ENCODE measurements around the gene STOML1. TPM values are rescaled to one million over a fixed set of nuclear protein-coding genes. Genes with fewer than 3 reads are reported as not detected.
A peak's percentile ranks its signal among the peaks of the same experiment; 100 is the strongest.
"Not testable (repeated sequence)": the region's sequence is repeated elsewhere in the genome, so short reads cannot be mapped to it uniquely, and the experiment has no call there.

The STOML1 gene
- total RNA-seq, 1 donor from 2014 or later: 26.8 TPM

GRCh38 chr15:73941449-73941848 lies 50.6 kb downstream of the STOML1 start:
- intact Hi-C loops (cut with DNase I): no loop called here
- ATAC-seq (ENCODE audit: poor library complexity) (no peak), DNase-seq (peak; percentile 3)

DNA sequence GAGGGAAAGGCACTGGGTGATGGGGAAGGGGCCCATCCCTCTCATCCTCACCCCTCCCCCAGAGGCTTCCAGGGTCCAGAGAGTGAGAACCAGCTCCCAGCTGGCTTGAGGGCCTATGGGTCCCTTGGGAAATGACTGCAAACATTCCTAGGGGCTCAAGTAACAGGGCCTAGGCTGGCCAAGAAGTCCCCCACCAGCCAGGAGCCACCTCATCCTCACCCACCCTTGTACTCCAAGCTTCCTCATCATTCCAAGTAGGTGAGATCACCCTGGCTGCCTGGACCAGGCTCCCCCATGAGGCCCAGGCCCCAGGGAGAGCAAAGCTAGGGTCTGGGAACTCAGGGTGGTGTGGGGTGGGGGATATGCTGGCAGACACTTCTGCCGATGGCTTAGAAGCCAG lies 51.1 kb downstream of the STOML1 start:
- intact Hi-C loops (cut with DNase I): no loop called here
- ATAC-seq (ENCODE audit: poor library complexity) (peak; percentile 30), DNase-seq (peak; percentile 37)

DNA sequence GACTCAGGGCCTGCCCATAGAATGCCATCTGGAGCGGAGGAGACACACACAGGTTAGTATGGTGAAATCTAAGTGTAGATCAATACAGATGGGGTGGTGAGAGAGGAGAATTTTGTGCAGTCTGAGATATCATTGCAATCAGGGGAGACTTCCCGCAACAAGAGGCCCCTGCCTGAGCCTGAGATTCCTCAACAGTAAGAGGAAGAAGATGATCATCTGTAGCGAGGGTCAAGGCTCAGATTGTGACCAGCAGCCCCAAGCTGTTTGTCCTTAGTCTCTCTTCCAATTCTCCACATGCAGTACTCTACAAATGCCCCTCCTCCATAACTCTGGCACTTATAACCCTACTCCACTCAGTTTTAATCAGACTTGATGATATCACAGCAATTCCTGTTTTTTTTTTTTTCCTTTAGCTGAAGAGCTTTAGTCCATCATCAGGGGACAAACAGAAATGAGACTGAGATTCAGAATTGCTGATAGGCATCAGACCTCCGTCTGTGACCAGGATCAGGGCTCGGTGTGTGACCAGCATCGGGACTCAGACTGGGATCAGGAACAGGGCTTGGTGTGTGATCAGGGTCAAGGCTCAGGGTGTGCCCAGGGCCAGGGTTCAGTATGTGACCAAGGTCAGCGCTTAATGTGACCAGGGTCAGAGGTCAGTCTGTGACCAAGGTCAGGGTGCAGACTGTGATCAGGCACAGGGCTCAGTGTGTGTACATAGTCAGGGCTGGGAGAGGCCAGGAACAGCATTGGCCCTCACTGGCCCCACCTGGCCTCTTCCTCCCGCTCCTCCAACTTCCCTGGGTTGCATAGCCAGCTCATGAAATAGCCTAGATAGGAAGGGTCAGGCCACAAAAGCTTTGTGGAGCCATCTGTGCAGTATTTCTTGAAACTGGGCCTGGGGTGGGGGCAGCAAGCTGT lies 51.8 kb downstream of the STOML1 start:
- ATAC-seq (ENCODE audit: poor library complexity): no peak
- DNase-seq: peak; percentile 30
- intact Hi-C loops (cut with DNase I): no loop called here

DNA sequence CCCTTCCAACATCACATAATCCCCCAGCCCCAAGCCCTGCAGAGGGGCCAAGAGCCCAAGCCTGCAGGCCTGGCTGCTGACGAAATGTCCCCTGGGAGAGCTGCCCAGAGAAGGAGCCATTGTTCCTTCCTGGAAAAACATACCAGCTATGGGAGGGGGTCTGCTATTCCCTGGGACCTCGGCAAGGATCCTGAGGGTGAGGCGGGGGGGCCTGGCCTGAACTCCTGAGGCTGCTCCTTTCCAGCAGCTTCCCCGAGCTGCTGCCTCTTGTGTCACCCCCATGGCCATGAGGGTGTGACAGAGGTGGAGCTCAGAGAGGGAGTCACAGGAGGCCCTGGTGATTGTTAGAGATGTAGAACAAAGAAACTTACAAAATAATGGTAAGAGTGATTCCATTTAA lies 53.0 kb downstream of the STOML1 start:
- intact Hi-C loops (cut with DNase I): no loop called here
- peak; percentile 29 for DNase-seq
- no peak for ATAC-seq (ENCODE audit: poor library complexity)

- ATAC-seq (ENCODE audit: poor library complexity); intact Hi-C loops (cut with DNase I): not testable (repeated sequence)
- DNase-seq: peak; percentile 17
Observed at GRCh38 chr15:73938516-73938915, 53.6 kb downstream of the STOML1 start.

- intact Hi-C loops (cut with DNase I): no loop called here
- DNase-seq: peak; percentile 35
- no peak for ATAC-seq (ENCODE audit: poor library complexity)
Observed at GRCh38 chr15:73937726-73938125, 54.4 kb downstream of the STOML1 start.

DNA sequence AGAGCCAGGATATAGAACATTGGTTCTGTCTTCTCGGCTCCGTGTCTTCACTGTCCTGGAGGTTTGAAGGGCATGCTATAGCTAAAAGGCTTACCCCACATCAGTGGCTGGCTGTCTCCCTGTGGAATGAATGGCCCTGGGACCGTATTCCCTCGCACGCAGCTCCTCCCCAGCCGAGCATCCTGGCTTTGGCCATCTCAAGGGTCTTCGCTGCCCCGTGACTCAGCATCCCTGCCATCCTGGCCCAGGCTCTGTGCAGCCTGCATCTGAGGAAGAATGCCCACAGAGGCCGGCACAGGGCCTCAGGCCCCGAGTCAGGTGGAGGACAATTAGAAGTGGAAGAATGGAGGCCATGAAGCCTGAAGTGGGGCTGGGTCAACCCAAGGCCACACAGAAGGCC lies 54.8 kb downstream of the STOML1 start:
- ATAC-seq (ENCODE audit: poor library complexity) (no peak), DNase-seq (peak; percentile 37)
- intact Hi-C loops (cut with DNase I): no loop called here

DNA sequence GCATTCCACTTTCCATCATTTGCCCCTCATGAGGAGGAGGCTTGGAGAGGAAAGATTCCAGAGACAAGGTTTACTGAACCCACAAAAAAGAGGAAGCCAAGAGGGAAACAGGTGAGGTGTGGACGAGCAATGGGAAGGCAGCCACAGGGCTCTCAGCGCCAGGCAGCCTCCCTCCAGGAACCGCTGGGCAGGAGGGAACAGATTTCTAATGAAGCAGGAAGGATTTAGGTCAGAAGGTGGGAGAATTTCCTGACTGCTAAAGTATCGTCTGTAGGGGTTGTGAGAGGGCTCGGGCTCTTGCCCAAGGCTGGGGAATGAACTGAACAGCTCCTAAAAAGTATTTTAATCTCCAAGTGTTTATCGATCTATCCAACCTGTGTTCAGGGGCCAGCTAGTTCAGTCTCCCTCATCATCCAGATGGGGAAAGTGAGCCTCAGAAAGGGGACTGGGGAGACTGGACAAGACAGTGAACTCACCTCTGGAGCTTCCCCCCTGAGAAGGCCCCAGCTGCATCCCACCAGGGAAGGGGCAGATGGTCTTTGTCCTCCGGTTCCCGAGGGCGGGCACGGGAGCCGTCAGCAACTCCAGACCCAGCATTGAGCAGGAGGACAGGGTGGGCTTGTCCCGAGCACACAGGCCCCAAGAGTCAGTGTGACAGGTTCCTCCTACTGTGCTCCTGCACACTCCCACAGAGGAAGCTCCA lies 55.4 kb downstream of the STOML1 start:
- intact Hi-C loops (cut with DNase I): no loop called here
- peak; percentile 5 for DNase-seq
- ATAC-seq (ENCODE audit: poor library complexity): no peak

GRCh38 chr15:73936181-73936580 lies 55.9 kb downstream of the STOML1 start:
- peak; percentile 50 for ATAC-seq (ENCODE audit: poor library complexity)
- intact Hi-C loops (cut with DNase I): no loop called here
- peak; percentile 43 for DNase-seq

DNA sequence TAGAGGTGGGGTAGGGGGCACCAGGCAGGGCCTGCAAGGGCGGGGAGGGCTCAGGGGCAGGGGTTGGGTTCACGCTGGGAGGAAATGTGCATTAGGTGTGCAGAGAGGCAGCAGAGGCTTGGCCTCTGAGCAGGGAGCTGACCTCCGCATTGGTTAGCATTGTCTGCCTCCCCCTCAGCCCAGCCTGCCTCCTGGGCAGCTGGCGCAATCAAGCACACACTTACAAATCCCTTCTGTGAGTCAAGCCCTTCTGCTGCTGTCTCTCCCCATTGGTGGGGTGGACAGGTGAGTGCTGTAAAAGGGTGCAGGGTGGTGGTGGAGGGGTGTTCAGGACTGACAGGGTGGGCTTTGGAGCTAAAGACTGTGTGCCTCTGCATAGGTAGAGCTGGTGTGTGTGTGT lies 56.5 kb downstream of the STOML1 start:
- DNase-seq: peak; percentile 24
- no peak for ATAC-seq (ENCODE audit: poor library complexity)
- intact Hi-C loops (cut with DNase I): no loop called here

GRCh38 chr15:73934281-73934680 lies 57.8 kb downstream of the STOML1 start:
- intact Hi-C loops (cut with DNase I): no loop called here
- ATAC-seq (ENCODE audit: poor library complexity): no peak
- peak; percentile 17 for DNase-seq

- intact Hi-C loops (cut with DNase I): no loop called here
- DNase-seq (peak; percentile 6), ATAC-seq (ENCODE audit: poor library complexity) (no peak)
Observed at GRCh38 chr15:73932381-73933191, 59.5 kb downstream of the STOML1 start.

DNA sequence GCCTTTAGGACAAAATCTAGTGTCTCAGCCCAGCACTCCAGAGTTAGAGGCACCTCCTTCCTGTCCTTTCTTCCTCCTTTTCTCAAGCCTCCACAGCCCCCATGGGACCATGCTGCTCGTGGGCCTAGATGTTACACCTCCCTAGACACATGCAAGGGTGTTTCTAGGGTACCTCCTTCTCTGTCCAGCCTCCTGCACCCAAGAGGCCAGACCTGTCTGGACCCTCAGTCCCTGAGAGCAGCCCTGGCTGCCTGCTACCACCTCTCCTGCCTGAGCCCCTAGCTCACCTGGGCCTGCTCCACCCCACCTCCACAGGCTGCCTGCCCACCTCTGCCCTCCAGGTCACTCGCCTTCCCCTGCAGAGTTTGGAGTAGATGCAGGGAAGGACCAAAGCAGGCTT lies 60.7 kb downstream of the STOML1 start:
- intact Hi-C loops (cut with DNase I): no loop called here
- ATAC-seq (ENCODE audit: poor library complexity): no peak

DNA sequence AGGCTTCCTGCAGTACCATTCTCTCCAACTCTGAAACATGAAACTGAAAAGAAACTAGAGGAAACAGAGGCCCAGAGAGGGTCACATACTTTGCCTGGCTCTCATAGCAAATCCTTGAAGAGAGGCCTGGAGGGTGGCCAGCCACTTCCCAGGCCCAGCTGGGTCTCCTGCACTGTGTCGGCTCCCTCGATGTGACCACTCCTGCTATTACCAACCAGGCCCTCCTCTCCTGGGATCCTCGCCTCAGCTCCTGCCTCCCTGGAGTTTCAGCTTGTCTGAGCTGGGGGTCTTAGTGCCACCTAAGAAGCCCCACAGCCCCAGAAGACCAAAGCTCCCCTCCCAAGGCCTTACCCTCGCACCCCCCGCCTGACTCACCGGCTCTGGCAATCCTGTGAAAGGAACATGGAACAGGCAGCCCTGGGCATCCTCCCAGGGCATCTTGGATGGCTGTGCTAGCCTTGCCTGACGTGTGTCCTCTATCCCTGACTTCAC lies 61.3 kb downstream of the STOML1 start:
- DNase-seq (peak; percentile 66), ATAC-seq (ENCODE audit: poor library complexity) (no peak)
- intact Hi-C loops (cut with DNase I): no loop called here

More for the DNA sequence above, 60.7 kb downstream of the STOML1 start:
- peak; percentile 39 for DNase-seq

DNA sequence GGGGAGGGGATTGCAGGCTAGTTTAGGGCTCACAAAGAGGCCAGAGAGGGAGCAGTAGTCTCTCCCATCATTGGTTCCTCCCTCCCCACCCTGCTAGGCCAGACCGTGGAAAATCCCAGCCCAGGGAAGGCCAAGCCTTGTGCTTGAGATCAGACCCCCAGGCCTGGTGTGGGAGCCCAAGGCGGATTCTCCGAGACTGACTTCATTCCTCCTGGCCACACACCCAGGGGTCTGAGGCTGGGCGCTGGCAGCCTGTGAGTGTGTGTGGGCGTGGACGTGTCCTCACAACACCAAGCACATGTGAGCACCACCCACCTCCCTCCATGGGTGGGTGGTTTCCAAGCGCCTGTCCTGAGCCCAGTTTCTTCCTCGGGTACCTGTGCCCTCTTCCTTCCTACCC lies 61.7 kb downstream of the STOML1 start:
- intact Hi-C loops (cut with DNase I): no loop called here
- DNase-seq (peak; percentile 81), ATAC-seq (ENCODE audit: poor library complexity) (peak; percentile 5)

DNA sequence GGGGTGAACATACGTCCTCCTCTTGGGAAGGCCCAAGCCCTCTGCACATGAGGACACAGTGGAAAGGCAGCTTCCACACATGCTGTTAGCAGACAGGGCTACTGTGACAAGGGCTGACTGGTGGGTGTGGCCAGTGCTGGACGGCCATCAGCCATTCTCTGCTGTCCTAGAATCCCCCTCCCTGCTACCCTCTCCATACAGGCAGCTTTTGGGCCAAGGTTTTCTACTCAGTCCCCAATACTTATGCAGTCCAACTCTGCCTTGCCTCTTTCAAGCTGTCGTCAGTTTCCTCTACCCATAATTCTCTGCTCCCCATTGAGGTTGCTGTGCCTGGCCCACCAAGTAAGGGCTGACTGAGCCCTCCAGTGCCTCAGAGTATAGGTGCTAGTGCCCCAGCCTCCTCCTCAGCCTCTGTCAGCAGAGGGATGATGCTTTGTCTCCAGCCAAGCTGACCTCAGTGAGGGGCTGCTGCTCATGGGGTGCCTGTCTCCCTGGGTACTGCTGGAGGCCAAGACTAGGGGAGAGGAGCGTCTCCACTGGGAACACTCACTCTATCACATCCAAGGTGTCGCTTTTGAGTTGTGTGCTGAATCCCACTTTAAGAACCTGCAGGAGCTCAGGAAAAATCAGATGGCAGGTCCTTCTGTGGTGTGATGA lies 63.0 kb downstream of the STOML1 start:
- no peak for ATAC-seq (ENCODE audit: poor library complexity)
- intact Hi-C loops (cut with DNase I): no loop called here
- DNase-seq: peak; percentile 55

Measured in Right ventricle myocardium superior (tissue), 1 donor.